ENCODE data around the gene C6orf47.

- TF ChIP-seq POLR2A (IDR thresholded peaks at IDR 0.05; ENCODE audit: low read depth, low read length) (no peak; the same call in 1 of the 2 replicates), POLR2AphosphoS5 (IDR thresholded peaks at IDR 0.05; ENCODE audit: low read depth, low read length) (no peak), TAF1 (IDR thresholded peaks at IDR 0.05; ENCODE audit: low read depth, low read length) (no peak)
These were observed 25.5 kb downstream of the C6orf47 start for GRCh38 chr6:31634969-31635575.
